Stimulated activated naive CD8-positive, alpha-beta T cell treated with anti-CD3 and anti-CD28 coated beads, Interleukin-15, Interleukin-2, amounts not matched to agents 100 U/mL and 50 U/mL, for 24 hours (primary cell): Measurements from ENCODE around the gene GABARAP.

Experiments used
- ATAC-seq: fragments of 150-1000 bp; cut with Tn5 transposase; one replicate; pipeline ENCODE4 v1.10.0; 2021
- DNase-seq: peaks from one replicate; pipeline ENCODE4 v3.0.0; 2021

The GABARAP gene

GRCh38 chr17:7241783-7242716 is at the start of gene GABARAP:
GABARAP (minus strand) TSS chr17:7242449; CDS start chr17:7242330, 119 bp downstream.
- DNase-seq: peak; percentile 95
- peak; percentile 21 for ATAC-seq

- DNase-seq (no peak), ATAC-seq (no peak)
Observed at GRCh38 chr17:7290685-7291084, 48.4 kb upstream of the GABARAP start.

GRCh38 chr17:7290166-7290565 is 47.9 kb upstream of the GABARAP start:
- ATAC-seq (no peak), DNase-seq (no peak)

DNA sequence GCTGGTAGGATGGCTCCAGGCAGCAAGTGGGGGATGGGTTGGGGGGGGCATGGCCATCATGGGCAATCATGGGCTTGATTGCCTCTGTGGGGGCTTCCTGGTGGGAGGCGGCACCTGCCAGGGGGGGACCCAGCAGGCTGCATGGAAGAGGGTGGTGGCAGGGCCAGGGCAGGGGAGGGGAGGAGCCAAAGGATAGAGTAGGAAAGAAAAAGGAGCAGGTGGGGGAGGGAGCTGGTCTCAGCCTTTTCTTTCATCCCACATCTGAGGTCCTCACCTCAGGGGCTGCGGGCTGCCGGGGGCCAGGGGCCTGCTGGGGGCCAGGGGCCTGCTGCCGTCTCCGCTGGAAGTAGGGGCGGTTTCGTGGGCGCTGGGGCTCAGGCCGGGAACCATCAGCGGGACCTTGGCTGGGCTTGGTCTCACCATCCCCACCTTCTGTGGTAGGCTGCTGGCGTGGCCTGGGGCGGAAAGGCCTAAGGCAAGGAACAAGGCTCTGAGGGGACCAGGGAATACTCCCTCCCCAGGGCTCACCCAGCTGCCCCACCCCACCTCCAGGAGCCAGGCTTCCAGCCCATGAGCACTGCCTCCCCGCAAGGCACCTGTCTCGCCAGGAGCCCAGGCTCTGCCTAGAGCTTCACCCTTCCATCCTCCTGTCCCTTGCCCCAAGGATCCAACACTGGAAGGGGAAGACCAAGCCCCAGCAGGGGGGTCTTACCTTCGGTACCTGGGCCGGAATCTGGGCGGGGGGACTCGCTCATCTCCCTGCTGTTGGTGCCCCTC is 47.2 kb upstream of the GABARAP start:
- DNase-seq (no peak), ATAC-seq (no peak)

DNA sequence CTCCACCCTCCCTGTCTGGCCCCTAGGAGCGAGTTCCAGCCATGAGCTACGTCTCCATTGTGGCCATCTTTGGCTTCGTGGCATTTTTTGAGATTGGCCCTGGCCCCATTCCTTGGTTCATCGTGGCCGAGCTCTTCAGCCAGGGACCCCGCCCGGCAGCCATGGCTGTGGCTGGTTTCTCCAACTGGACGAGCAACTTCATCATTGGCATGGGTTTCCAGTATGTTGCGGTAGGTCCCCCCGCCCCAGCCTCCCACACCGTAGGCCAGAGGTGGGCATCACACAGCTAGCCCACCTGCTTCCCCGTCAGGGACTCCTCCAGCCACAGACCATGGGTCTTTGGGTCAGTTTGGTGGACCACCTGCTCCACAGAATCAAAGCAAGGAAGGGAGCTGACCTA is 43.4 kb upstream of the GABARAP start:
- ATAC-seq: no peak

GRCh38 chr17:7284911-7285310 is 42.7 kb upstream of the GABARAP start:
- DNase-seq (no peak), ATAC-seq (no peak)

More for the DNA sequence above, 43.4 kb upstream of the GABARAP start:
- DNase-seq: no peak

GRCh38 chr17:7283471-7284216 is 41.4 kb upstream of the GABARAP start:
- ATAC-seq (no peak), DNase-seq (no peak)

GRCh38 chr17:7282752-7283321 is 40.6 kb upstream of the GABARAP start:
- DNase-seq (no peak), ATAC-seq (no peak)

DNA sequence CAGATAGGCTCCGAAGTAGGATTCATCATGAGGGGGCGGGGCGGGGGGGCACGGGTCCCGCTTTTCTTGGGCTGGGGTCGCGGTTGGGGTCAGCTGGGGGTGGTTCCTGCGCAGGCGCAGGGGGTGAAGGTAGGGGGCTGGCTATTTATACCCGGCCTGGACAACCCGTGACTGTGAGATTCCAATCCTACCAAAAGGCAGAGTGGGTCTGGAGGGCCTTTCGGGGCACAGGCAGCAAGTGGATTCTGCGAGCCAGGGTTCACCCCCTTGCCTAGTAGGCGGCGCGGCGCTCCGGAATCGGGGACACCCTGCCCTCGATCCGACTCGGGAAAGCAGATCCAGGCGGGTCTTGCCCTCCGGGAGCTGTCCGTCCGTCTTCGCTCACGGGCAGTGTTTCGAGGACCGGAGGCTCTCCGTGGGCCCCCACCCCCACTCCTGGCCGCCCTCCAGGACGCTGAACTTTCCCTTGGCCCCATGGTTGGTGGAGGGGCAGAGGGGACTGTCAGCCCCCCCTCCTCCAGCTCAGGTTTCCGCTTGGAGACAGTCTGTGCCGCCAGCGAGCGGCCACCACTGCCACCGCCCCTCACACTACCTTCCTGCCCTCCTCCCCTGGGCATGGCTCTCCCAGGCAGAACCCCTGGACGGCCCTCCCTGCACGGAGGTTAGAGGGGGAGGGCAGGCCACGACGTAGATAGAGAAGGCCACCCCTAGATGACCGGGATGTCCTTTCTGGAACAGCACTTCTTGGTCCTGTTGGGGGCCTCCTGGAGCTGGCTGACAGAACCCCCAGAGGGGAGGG is 39.9 kb upstream of the GABARAP start:
- DNase-seq (no peak), ATAC-seq (no peak)

DNA sequence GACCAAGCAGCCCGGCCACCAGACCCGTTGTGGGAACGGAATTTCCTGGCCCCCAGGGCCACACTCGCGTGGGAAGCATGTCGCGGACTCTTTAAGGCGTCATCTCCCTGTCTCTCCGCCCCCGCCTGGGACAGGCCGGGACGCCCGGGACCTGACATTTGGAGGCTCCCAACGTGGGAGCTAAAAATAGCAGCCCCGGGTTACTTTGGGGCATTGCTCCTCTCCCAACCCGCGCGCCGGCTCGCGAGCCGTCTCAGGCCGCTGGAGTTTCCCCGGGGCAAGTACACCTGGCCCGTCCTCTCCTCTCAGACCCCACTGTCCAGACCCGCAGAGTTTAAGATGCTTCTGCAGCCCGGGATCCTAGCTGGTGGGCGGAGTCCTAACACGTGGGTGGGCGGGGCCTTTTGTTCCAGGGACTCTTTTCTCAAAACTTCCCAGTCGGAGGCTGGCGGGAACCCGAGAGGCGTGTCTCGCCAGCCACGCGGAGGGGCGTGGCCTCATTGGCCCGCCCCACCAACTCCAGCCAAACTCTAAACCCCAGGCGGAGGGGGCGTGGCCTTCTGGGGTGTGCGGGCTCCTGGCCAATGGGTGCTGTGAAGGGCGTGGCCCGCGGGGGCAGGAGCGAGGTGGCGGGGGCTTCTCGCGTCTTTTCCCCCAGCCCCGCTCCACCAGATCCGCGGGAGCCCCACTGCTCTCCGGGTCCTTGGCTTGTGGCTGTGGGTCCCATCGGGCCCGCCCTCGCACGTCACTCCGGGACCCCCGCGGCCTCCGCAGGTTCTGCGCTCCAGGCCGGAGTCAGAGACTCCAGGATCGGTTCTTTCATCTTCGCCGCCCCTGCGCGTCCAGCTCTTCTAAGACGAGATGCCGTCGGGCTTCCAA is 39.1 kb upstream of the GABARAP start, which contains the start of gene SLC2A4:
TSS of gene SLC2A4 (plus strand) at position 645 of the 879 bp plus-strand sequence. CDS start at position 862, 217 bp downstream.
- peak; percentile 96 for DNase-seq
- peak; percentile 80 for ATAC-seq

- peak; percentile 82 for ATAC-seq
- peak; percentile 89 for DNase-seq
Observed at GRCh38 chr17:7280519-7281073, 38.3 kb upstream of the GABARAP start.

DNA sequence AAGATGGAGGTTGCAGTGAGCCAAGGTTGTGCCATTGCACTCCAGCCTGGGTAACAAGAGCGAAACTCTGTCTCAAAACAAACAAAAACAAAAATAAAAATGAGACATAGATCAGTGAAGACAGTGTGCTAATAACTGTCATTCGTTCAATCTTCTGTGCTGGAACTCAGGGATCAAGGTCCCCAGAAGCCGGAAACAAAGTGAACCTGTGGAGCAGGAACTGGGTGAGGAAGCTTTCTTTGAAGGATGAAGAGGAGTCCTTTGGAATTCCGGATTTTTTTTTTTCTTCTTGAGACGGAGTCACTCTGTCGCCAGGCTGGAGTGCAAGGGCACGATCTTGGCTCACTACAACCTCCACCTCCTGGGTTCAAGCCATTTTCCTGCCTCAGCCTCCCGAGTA is 37.2 kb upstream of the GABARAP start:
- DNase-seq (no peak), ATAC-seq (no peak)

- DNase-seq (no peak), ATAC-seq (no peak)
Observed at GRCh38 chr17:7266784-7267183, 24.5 kb upstream of the GABARAP start.

GRCh38 chr17:7263801-7264078 is 21.5 kb upstream of the GABARAP start:
- DNase-seq: no peak

DNA sequence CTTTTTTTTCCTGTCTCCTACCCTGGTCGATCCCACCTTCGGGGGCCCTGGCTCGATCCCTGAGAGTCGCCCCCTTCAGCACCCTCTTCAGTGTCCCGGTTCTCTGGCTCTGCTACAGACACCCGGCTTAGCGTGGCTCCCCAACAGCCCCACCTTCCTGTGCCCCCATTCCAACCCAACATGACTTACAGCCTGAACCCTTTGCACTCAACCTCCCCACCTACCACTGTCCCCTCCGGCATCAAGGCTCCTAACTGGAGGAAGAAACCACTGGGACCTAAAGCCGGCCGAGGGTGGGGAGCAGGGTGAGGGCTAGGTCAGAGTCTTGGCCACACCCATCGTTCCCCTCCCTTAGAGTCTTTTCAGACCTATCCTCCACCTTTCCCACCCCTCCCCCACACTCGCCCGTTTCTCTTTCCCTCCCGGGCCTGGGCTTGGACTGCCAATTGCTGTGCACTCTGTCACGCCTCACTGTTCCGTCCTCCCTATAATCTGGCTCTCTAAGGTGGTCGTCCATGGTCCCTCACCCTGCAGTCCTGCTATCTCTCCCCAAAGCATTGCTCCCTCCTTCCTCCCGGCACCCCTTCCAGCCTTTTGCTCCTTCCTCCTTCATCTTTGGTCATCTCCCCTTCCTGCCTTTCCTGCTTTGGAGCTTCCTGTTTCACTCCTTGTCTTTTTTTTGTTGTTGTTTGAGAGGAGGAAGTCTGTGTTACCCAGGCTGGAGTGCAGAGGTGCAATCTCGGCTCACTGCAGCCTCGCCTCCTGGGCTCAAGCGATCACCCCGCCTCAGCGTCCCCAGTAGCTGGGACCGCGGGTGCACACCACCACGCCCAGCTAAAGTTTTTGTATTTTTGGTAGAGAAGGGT is 20.9 kb upstream of the GABARAP start:
- peak; percentile 45 for DNase-seq
- no peak for ATAC-seq

More at GRCh38 chr17:7263801-7264078, 21.5 kb upstream of the GABARAP start:
- ATAC-seq: no peak

- DNase-seq (no peak), ATAC-seq (no peak)
Observed at GRCh38 chr17:7262192-7262934, 20.1 kb upstream of the GABARAP start, which contains the start of gene CLDN7. CLDN7 (minus strand) TSS chr17:7262478; CDS start chr17:7262043, 435 bp downstream.

- peak; percentile 38 for DNase-seq
- peak; percentile 20 for ATAC-seq
Observed at GRCh38 chr17:7261379-7262191, 19.3 kb upstream of the GABARAP start.
